ENCODE measurements around the gene SIMC1. TPM values are rescaled to one million over a fixed set of nuclear protein-coding genes. Genes with fewer than 3 reads are reported as not detected.
A peak's percentile ranks its signal among the peaks of the same experiment; 100 is the strongest.
"Not testable (repeated sequence)": the region's sequence is repeated elsewhere in the genome, so short reads cannot be mapped to it uniquely, and the experiment has no call there.

SIMC1 gene
- 7.3 TPM for total RNA-seq

DNA sequence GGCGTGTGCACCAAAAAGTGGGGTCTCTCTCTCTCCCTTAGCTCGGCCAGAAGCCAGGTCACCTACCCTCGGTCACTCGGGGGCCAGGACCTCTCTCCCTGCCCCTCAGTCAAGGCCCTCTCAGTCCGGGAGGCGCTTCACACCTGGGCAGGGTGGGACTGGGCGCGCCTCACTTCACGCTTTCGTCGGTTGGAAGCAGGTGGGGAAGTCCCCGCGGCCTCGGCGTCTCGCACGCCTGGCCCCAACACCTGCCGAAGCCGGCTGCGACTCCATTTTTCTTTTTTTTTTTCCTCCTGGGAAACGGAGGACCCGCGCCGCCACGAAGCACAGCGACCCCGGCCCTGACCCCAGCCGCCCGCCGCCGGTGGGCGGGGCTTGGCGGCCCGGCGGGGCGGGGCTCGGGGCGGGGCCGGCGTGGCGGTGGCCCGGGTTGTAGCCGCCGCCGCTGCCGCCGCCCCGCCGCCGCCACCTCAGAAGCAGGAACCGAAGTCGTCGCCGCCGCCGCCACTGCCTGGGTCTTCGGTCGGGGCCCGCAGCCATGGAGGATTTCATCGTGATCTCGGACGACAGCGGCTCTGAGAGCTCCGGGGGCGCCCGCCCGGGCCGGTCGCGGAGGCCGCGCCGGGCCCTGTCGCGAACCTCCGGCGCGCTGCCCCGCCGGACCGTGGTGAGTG lies at the start of gene SIMC1:
TSS of gene SIMC1 (plus strand) at position 454 of the 674 bp plus-strand sequence. CDS start at position 539, 85 bp downstream.
- not testable (repeated sequence) for H3K9me3 ChIP-seq (ENCODE audit: control insufficient read depth in 3 of 3, low read length in 3 of 3); H3K9ac ChIP-seq (ENCODE audit: low read depth in 1 of 3, low read length in 3 of 3); H3K36me3 ChIP-seq (ENCODE audit: control insufficient read depth in 3 of 3, insufficient read depth in 3 of 3, low read length in 3 of 3); H3K27me3 ChIP-seq (ENCODE audit: control insufficient read depth in 3 of 3, insufficient read depth in 3 of 3, low read length in 3 of 3); H3K4me1 ChIP-seq (ENCODE audit: control insufficient read depth in 3 of 3, insufficient read depth in 3 of 3, low read length in 3 of 3); H3K27ac ChIP-seq (ENCODE audit: low read depth, low read length)
- peak within 1 kb of the TSS in 1 of 3 donors; percentile 45 for H3K4me3 ChIP-seq (ENCODE audit: low read length in 3 of 3)

DNA sequence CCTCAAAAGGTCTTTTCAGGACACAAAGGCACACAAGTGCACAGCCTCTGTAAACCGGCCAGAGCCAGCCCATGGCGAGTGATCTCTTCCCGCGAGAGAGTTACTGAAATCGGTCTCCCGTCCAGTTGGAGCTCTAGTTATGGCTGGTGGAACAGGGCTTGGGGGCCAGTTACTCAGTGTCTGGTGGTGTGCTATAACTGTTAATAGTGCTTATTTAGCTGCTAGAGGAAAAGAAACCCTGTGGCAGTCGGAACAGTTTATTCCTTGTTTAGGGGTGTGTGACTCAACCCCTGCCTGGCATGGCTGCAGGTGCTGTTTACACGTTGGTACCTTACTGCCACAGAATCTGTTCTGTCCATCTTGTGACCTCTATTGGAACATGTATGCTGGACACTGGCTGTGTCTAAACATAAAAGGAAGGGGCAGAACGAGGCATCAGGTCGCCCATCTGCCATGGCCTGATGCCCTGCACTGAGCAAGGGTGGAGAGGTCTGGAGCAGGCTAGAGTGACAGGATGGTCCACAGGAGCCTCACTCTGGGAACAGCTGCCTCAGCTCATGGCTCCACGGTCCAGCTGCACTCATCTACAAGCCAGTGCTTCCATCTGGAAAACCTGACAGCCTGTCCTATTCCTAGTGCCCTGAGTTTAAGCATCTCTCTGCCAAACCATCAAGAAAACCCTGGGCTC lies 49.6 kb upstream of the SIMC1 start:
- Histone ChIP-seq H3K4me3 (ENCODE audit: low read length in 3 of 3) (no peak overlapping the region), H3K4me1 (ENCODE audit: control insufficient read depth in 3 of 3, insufficient read depth in 3 of 3, low read length in 3 of 3) (no peaks in the 10 kb centered on the region), H3K9ac (ENCODE audit: low read depth in 1 of 3, low read length in 3 of 3) (no peak overlapping the region), H3K36me3 (ENCODE audit: control insufficient read depth in 3 of 3, insufficient read depth in 3 of 3, low read length in 3 of 3) (no peaks in the 10 kb centered on the region), H3K9me3 (ENCODE audit: control insufficient read depth in 3 of 3, low read length in 3 of 3) (no peaks in the 10 kb centered on the region), H3K27me3 (ENCODE audit: control insufficient read depth in 3 of 3, insufficient read depth in 3 of 3, low read length in 3 of 3) (peaks cover 8 to 20% (median 17%) of the 10 kb centered on the region in 3 donors), H3K27ac (ENCODE audit: low read depth, low read length) (no peak overlapping the region)

DNA sequence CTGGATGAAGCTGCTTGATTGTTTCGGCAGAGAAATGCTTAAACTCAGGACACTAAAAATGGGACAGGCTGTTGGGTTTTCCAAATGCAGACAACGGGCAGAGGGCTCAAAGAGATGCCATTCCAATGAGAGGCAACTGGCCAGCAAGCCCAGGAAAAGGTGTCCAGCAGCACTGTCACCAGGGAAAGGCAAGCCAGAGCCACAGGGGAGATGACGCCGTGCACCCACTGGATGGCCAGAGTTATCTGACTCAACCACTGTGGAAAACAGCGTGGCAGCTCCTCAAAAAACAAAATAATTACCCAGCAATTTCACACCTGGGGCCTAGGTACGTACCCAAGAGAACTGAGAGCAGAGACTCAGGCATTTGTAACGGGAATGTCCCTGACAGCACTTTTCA lies 48.4 kb upstream of the SIMC1 start:
- Histone ChIP-seq H3K4me3 (ENCODE audit: low read length in 3 of 3) (no peak overlapping the region), H3K9ac (ENCODE audit: low read depth in 1 of 3, low read length in 3 of 3) (no peak overlapping the region), H3K27ac (ENCODE audit: low read depth, low read length) (no peak overlapping the region), H3K27me3 (ENCODE audit: control insufficient read depth in 3 of 3, insufficient read depth in 3 of 3, low read length in 3 of 3) (peaks cover 8 to 22% (median 17%) of the 10 kb centered on the region in 3 donors), H3K9me3 (ENCODE audit: control insufficient read depth in 3 of 3, low read length in 3 of 3) (no peaks in the 10 kb centered on the region), H3K4me1 (ENCODE audit: control insufficient read depth in 3 of 3, insufficient read depth in 3 of 3, low read length in 3 of 3) (peaks cover 0 to 2% (median 0%) of the 10 kb centered on the region in 3 donors), H3K36me3 (ENCODE audit: control insufficient read depth in 3 of 3, insufficient read depth in 3 of 3, low read length in 3 of 3) (no peaks in the 10 kb centered on the region)

DNA sequence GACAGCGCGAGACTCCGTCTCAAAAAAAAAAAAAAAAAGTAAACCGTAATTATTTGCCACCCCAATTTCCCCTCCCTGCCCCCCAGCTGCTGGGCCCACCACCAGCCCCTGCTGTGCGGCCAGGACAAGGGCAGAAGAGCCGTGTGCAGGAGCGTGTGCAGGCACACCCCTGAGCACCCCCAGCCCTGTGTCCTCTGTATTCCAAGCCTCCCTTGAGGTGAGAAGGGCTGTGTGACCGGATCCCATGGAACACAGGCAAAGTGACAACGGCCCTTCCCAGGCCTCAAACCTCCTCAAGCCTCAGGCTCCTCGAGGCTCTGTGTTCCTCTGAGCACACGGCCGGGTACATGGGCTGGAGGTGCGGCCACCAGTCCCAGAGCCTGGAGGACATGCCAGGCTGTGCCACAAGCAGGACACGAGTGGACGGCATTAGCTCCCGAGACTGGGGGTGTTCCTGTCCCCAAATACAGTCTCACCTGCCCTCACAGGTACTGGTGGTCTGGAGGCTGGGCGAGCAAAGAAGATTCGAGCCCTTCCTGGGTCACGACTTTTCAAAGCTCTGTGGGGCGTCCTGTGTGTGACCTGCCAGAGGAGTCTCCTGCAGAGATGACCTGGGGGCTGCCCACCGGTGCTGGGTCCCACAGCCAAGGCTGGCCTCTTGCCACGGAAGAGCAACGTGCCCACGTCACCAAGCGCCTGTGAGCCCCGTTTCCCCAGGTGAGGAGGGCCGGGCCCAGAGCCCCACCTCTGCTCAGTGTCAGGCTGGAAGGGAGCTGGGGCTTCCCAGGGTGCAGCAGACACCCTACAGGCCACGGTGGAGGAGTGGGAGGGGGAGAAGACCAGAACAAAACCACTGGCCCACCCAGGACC lies 47.1 kb upstream of the SIMC1 start:
- H3K4me1 ChIP-seq (ENCODE audit: control insufficient read depth in 3 of 3, insufficient read depth in 3 of 3, low read length in 3 of 3) = peaks cover 0 to 2% (median 0%) of the 10 kb centered on the region in 3 donors
- peaks cover 8 to 25% (median 17%) of the 10 kb centered on the region in 3 donors for H3K27me3 ChIP-seq (ENCODE audit: control insufficient read depth in 3 of 3, insufficient read depth in 3 of 3, low read length in 3 of 3)

DNA sequence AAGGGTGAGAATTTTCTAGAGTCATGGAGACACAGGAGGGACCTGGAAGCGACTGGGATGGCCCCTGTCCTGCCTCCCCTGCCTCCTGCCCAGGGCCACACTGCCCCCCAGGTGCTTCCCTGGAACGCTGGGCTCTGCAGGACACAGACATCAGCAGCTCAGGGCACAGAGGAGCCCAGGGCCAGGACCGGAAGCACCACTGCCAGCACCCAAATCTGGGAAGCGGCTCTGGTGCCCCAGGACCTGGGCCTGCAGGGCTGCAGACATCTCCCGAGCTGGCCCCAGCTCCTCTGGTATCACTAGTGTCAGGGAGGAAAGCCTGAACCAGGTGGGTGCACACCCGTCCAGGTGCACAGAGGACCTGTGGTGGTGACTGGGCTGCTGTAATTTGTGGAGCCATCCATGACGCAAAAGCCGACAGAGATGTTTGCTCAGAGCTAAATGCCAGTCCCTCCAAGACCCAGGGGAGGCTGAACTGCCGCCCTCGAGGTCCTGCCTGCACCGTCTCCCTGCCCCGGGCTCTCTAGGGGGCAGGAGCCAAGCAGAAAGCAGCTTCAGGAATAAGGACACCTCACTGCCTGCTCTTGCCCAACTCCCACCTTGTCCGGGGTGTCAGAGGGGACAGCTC lies 46.0 kb upstream of the SIMC1 start:
- no peaks in the 10 kb centered on the region for H3K36me3 ChIP-seq (ENCODE audit: control insufficient read depth in 3 of 3, insufficient read depth in 3 of 3, low read length in 3 of 3)
- no peak overlapping the region for H3K27ac ChIP-seq (ENCODE audit: low read depth, low read length)
- H3K27me3 ChIP-seq (ENCODE audit: control insufficient read depth in 3 of 3, insufficient read depth in 3 of 3, low read length in 3 of 3) = peaks cover 8 to 25% (median 17%) of the 10 kb centered on the region in 3 donors
- no peak overlapping the region for H3K4me3 ChIP-seq (ENCODE audit: low read length in 3 of 3)
- H3K4me1 ChIP-seq (ENCODE audit: control insufficient read depth in 3 of 3, insufficient read depth in 3 of 3, low read length in 3 of 3) = peaks cover 0 to 2% (median 0%) of the 10 kb centered on the region in 3 donors
- H3K9ac ChIP-seq (ENCODE audit: low read depth in 1 of 3, low read length in 3 of 3) = no peak overlapping the region
- H3K9me3 ChIP-seq (ENCODE audit: control insufficient read depth in 3 of 3, low read length in 3 of 3) = no peaks in the 10 kb centered on the region

More for the DNA sequence above, 47.1 kb upstream of the SIMC1 start:
- Histone ChIP-seq H3K36me3 (ENCODE audit: control insufficient read depth in 3 of 3, insufficient read depth in 3 of 3, low read length in 3 of 3) (no peaks in the 10 kb centered on the region), H3K4me3 (ENCODE audit: low read length in 3 of 3) (no peak overlapping the region), H3K9ac (ENCODE audit: low read depth in 1 of 3, low read length in 3 of 3) (no peak overlapping the region), H3K9me3 (ENCODE audit: control insufficient read depth in 3 of 3, low read length in 3 of 3) (no peaks in the 10 kb centered on the region), H3K27ac (ENCODE audit: low read depth, low read length) (no peak overlapping the region)

DNA sequence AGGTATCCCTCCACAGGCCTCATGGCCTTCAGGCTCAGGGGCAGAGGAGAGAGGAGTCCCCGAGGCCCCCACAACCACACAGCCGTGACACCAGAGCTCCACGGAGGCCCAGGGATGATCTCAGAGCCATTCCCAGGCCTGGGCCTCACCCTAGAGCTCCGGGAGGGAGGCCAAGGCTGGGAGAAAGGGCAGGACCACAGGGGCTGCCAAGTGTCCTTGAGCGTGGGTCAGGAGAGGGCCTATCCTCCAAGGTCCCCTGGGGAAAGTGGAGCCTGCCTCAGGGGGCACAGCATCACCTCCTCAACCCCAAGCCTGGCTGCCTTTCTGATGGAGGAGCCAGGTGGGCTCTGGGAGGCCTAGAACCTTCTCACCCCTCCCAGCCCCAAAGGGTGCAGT lies 45.5 kb upstream of the SIMC1 start:
- H3K4me1 ChIP-seq (ENCODE audit: control insufficient read depth in 3 of 3, insufficient read depth in 3 of 3, low read length in 3 of 3); H3K36me3 ChIP-seq (ENCODE audit: control insufficient read depth in 3 of 3, insufficient read depth in 3 of 3, low read length in 3 of 3); H3K9me3 ChIP-seq (ENCODE audit: control insufficient read depth in 3 of 3, low read length in 3 of 3); H3K27ac ChIP-seq (ENCODE audit: low read depth, low read length); H3K9ac ChIP-seq (ENCODE audit: low read depth in 1 of 3, low read length in 3 of 3); H3K4me3 ChIP-seq (ENCODE audit: low read length in 3 of 3): not testable (repeated sequence)
- H3K27me3 ChIP-seq (ENCODE audit: control insufficient read depth in 3 of 3, insufficient read depth in 3 of 3, low read length in 3 of 3) = peaks cover 10 to 21% (median 17%) of the 10 kb centered on the region in 3 donors

DNA sequence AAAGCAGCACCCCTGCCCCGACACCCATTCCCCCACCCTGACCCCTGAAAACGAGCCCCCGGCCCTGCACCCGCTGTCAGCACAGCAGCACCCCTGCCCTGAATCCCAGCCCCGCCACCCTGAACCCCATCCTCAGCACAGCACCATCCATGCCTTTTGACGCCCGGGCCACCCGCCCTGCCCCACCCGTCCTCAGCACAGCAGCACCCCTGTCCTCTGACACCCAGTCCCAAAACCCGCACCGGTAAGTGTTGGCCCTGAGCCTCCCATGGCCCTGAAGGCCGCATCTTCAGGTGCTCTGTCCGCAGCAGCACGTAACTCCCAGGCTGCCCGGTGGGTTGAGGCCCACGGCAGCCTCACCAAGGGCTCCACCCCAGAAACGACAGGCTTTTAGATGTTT lies 44.6 kb upstream of the SIMC1 start:
- not testable (repeated sequence) for H3K9me3 ChIP-seq (ENCODE audit: control insufficient read depth in 3 of 3, low read length in 3 of 3); H3K9ac ChIP-seq (ENCODE audit: low read depth in 1 of 3, low read length in 3 of 3); H3K4me3 ChIP-seq (ENCODE audit: low read length in 3 of 3); H3K27ac ChIP-seq (ENCODE audit: low read depth, low read length); H3K36me3 ChIP-seq (ENCODE audit: control insufficient read depth in 3 of 3, insufficient read depth in 3 of 3, low read length in 3 of 3); H3K4me1 ChIP-seq (ENCODE audit: control insufficient read depth in 3 of 3, insufficient read depth in 3 of 3, low read length in 3 of 3)
- peaks cover 11 to 20% (median 14%) of the 10 kb centered on the region in 3 donors for H3K27me3 ChIP-seq (ENCODE audit: control insufficient read depth in 3 of 3, insufficient read depth in 3 of 3, low read length in 3 of 3)

DNA sequence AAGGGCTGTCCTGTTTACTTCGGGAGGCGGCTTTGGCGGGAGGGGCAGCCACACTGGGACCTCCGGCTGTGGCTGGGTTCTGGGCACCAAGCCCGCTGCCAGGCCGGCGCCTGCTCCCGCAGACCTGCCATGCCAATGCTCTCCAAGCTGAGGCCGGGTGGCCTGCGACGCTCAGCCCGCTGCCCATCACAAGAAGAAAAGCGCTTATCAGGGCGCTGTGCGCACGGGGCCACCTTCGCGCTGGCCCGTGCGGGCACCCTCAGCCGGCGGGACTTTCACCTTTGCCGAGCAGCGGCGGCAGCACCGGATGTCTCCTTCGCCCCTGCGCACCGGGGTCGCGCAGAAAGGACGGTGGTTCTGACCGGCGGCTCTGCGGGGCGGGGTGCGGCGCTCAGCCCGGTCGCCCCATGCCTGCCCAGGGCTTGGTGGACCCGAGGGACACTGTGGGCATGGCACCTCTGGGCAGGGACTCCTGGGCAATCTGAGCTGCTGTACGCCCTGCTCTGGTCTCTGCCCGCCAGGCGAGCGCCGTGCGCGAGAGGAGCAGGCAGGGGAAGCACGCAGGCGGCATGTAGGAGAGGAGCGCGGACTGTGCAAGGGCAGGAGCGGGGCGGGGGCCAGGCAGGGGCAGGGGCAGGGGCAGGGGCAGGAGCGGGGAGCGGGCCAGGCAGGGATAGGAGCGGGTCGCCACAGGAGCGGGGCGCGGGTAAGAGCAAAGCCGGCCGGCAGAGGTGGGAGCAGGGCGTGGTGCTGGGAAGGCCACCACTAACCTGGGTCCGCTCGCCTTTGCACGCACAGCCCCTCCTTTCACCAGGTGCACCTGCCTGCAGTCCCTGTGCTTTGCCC lies 43.8 kb upstream of the SIMC1 start:
- H3K4me3 ChIP-seq (ENCODE audit: low read length in 3 of 3) = peak overlapping the region in 1 of 3 donors; percentile 45
- peaks cover 11 to 23% (median 17%) of the 10 kb centered on the region in 3 donors for H3K27me3 ChIP-seq (ENCODE audit: control insufficient read depth in 3 of 3, insufficient read depth in 3 of 3, low read length in 3 of 3)
- H3K9me3 ChIP-seq (ENCODE audit: control insufficient read depth in 3 of 3, low read length in 3 of 3) = not testable (repeated sequence)

DNA sequence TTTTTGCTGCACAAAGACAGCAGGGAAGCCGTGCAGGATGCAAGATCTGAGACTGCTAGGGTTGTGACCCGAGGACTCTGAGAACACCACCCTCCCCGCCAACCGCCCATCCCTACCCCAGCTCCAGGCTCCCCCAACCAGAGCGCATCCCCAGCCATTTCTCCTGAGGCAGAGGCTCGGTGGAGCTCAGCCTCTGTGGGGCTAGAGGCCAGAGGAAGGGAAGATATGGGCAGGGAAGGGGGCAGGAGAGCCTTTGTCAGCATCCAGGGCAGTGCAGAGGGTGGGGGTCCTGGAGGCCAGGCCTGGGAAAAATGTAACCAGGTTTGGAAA lies 43.2 kb upstream of the SIMC1 start:
- not testable (repeated sequence) for H3K27ac ChIP-seq (ENCODE audit: low read depth, low read length); H3K4me3 ChIP-seq (ENCODE audit: low read length in 3 of 3); H3K9me3 ChIP-seq (ENCODE audit: control insufficient read depth in 3 of 3, low read length in 3 of 3); H3K36me3 ChIP-seq (ENCODE audit: control insufficient read depth in 3 of 3, insufficient read depth in 3 of 3, low read length in 3 of 3); H3K4me1 ChIP-seq (ENCODE audit: control insufficient read depth in 3 of 3, insufficient read depth in 3 of 3, low read length in 3 of 3); H3K9ac ChIP-seq (ENCODE audit: low read depth in 1 of 3, low read length in 3 of 3)
- H3K27me3 ChIP-seq (ENCODE audit: control insufficient read depth in 3 of 3, insufficient read depth in 3 of 3, low read length in 3 of 3) = peaks cover 13 to 23% (median 17%) of the 10 kb centered on the region in 3 donors

More for the DNA sequence above, 43.8 kb upstream of the SIMC1 start:
- peak overlapping the region in 1 of 3 donors; percentile 16 for H3K9ac ChIP-seq (ENCODE audit: low read depth in 1 of 3, low read length in 3 of 3)
- not testable (repeated sequence) for H3K27ac ChIP-seq (ENCODE audit: low read depth, low read length); H3K4me1 ChIP-seq (ENCODE audit: control insufficient read depth in 3 of 3, insufficient read depth in 3 of 3, low read length in 3 of 3); H3K36me3 ChIP-seq (ENCODE audit: control insufficient read depth in 3 of 3, insufficient read depth in 3 of 3, low read length in 3 of 3)
